ENCODE data around the gene AMOT. TPM values are rescaled to one million over a fixed set of nuclear protein-coding genes. Genes with fewer than 3 reads are reported as not detected.

AMOT gene
- total RNA-seq, 2 experiments from 2014 or later, result 1.6 to 1.7 TPM

DNA sequence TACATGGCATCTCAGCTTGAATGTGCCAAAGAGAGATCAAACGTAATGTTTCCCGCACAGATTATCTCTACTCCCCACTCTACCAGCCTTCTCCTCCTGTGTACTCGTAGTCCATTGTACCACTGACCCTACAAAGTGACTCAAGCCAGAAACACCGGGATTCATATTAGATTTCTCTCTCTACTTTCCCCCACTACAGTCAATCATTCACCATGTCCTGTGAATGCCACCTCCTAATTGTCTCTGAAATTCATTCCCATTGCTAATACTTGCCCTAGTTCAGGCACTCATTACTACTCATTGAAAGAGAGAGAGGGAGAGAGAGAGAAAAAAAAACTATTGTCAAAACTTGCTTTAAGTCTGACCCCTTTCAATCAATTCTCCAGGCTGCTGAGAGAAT lies 82.7 kb downstream of the AMOT start:
- CTCF ChIA-PET, result interaction anchor here (1.0 kb wide), 1 partner anchor 13 kb away, joined by 4 read pairs; no protein-coding TSS in a partner anchor
- POLR2A ChIA-PET, result no interaction called here

DNA sequence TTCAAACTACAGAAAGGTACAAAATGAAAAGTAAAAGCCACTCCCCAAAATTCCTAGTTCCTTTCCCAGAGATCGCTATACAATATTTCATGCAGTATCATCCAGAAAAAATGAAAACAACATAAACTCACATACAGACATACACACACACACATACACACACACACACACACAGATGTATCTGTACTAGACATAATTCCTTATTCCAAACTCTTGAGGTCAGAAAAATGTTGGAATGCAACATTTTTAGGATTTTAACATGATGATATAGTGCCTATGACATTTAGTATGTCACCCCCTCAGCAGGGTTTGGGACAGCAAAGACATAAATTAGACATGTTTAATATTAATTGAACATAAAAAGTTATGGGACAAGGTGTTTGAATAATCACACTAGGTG lies 87.5 kb downstream of the AMOT start:
- POLR2A ChIA-PET, result no interaction called here
- CTCF ChIA-PET, result no interaction called here

DNA sequence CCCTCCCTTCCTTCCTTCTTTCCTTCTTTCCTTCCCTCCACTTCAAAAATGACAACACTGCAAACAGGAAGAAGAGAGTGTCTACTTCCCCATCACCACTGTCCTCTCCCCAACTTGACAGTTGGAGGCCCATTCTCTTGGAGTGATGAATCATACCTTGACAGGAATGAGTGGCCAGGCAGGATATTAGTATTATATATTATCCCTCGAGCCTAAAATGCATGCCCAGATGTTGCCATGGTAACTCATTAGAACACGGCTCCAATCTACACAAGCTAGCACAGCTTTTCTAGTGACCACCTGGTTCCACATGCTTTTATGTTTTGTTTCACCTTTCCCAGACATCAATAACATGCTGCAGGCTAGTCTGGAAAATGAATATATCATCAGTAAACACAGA lies 89.6 kb downstream of the AMOT start:
- ChIA-PET POLR2A (no interaction called here), CTCF (no interaction called here)

GRCh38 chrX:112746812-112747595 lies 93.6 kb downstream of the AMOT start:
- CTCF ChIA-PET, result no interaction called here
- POLR2A ChIA-PET, result no interaction called here

DNA sequence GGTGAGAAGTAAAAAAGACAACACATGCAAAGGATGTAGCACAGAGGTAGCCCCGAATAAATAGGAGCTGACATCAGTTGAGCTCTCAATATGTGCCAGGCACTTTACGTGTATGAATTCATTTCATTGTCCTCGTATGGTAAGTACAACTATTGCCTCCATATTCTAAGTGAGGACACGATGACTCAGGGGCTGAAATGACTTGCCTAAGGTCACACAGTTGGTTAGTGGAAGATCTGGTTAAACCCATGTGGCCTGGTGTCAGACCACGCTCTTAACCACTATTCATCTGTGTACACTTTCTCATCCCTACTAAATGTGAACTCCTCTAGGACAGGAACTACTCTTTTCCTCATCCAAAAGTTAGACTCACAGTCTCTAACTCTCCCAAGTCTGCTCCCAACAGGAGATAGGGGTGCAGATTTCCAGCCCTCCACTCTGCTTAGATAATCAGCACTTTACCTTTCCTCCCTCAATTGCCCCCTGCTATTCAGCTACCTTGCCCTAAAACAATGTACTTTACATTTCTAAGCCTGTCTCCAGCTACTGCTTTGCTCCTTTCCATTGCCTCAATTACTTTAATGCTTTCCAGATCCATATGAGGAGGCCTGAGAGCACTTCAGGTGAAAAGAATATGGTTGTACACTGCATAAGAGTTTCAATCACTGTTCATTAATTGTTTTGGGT lies 102.1 kb downstream of the AMOT start:
- CTCF ChIA-PET, result no interaction called here
- POLR2A ChIA-PET, result no interaction called here

DNA sequence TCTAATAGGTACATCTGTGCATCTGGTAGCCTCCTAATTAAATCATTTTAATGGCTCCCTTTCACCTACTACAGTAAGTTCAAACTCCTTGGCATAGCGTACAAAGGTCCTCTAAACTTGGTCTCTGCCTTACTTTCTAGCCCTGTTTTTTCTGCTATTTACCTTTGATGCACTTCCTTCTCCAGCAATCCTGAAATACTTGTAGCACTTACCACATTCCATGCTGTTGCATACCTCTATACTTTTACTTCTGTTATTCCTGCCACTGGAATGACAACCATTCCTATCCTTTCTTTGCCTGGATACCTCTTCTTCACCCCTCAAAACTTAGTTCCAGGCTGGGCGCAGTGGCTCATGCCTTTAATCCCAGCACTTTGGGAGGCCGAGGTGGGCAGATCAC lies 104.3 kb downstream of the AMOT start:
- POLR2A ChIA-PET, result no interaction called here
- CTCF ChIA-PET, result no interaction called here

DNA sequence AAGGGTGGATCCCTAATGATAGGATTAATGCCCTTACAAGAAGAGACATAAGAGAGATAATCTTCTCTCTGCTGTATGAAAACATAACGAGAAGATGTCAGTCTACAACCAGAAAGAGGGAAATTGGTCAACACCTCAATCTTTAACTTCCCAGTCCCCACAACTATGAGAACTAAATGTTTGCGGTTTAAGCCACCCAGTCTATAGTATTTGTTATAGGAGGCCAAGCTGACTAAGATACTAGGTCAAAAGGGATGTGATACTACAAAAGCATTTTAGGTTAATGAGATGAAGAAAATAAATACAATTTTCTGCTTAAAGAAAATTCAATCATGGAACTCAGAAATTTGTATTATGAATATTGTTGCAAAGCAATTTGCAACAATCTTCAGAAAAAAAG lies 105.5 kb downstream of the AMOT start:
- ChIA-PET CTCF (no interaction called here), POLR2A (no interaction called here)

- ChIA-PET CTCF (no interaction called here), POLR2A (no interaction called here)
These were observed 106.3 kb downstream of the AMOT start for GRCh38 chrX:112734290-112734689.

GRCh38 chrX:112731793-112732192 lies 108.8 kb downstream of the AMOT start:
- POLR2A ChIA-PET, result no interaction called here
- CTCF ChIA-PET, result no interaction called here

Other genes starting within 250 kb of the AMOT start
- under 1 TPM; 0.32 to 0.80 TPM for gene LHFPL1, start 160.9 kb downstream of the AMOT start, total RNA-seq